ENCODE measurements around the gene ERICH2. TPM values are rescaled to one million over a fixed set of nuclear protein-coding genes. Genes with fewer than 3 reads are reported as not detected.

ERICH2 gene
- total and polyA plus RNA-seq, 2 experiments from 2014 or later: 3.5 TPM; not detected in 1

DNA sequence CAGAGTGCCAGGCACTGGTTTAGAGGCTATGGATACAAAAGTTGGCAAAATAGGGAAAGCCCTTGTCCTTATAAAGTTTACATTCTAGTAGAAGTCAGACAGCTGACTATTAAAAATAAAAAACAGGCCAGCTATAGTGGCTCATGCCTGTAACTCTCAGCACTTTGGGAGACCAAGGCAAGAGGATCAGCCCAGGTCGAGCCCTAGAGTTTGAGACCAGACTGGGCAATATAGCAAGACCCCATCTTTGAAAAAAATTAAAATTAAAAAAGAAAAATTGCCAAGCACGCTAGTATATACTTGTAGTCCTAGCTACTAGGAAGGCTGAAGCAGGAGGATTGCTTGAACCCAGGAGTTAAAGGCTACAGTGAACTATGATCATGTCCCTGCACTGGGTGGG, 12.5 kb downstream of the ERICH2 start (continued):
- no peak for TF ChIP-seq POLR2AphosphoS5 (IDR thresholded peaks at IDR 0.05; ENCODE audit: low read depth)
- no peak for TF ChIP-seq EZH2phosphoT487 (IDR thresholded peaks at IDR 0.05; ENCODE audit: unreplicated experiment)
- TF ChIP-seq, protein P1, sequence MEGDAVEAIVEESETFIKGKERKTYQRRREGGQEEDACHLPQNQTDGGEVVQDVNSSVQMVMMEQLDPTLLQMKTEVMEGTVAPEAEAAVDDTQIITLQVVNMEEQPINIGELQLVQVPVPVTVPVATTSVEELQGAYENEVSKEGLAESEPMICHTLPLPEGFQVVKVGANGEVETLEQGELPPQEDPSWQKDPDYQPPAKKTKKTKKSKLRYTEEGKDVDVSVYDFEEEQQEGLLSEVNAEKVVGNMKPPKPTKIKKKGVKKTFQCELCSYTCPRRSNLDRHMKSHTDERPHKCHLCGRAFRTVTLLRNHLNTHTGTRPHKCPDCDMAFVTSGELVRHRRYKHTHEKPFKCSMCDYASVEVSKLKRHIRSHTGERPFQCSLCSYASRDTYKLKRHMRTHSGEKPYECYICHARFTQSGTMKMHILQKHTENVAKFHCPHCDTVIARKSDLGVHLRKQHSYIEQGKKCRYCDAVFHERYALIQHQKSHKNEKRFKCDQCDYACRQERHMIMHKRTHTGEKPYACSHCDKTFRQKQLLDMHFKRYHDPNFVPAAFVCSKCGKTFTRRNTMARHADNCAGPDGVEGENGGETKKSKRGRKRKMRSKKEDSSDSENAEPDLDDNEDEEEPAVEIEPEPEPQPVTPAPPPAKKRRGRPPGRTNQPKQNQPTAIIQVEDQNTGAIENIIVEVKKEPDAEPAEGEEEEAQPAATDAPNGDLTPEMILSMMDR (conservative IDR thresholded peaks at IDR 0.05; ENCODE audit: low read depth in 2 of 2): no peak
- TF ChIP-seq, protein P2, sequence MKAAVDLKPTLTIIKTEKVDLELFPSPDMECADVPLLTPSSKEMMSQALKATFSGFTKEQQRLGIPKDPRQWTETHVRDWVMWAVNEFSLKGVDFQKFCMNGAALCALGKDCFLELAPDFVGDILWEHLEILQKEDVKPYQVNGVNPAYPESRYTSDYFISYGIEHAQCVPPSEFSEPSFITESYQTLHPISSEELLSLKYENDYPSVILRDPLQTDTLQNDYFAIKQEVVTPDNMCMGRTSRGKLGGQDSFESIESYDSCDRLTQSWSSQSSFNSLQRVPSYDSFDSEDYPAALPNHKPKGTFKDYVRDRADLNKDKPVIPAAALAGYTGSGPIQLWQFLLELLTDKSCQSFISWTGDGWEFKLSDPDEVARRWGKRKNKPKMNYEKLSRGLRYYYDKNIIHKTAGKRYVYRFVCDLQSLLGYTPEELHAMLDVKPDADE (IDR thresholded peaks at IDR 0.05): no peak

DNA sequence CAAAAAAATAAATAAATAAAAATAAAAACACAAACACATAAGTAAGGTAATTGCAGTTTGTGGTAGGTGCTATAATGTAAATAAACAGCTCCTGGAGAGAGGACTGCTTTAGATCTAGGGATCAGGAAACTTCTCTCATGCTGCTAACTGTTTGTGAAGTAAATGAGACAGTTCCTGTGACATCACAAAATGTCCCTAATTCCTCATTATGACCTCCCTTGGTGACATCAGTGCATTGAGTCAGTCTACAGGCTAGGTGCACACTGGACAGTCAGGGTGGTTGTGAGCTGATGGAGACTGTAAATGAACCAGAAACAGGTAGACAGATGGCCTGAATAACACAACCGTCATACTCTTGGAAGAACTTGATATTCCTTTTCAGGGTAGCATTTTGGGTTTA, 13.4 kb downstream of the ERICH2 start:
- H3K4me1 Mint-ChIP-seq: peaks cover 5% of the 10 kb centered on the region; the same call in 2 of the 3 replicates
- no peaks in the 10 kb centered on the region for H3K27me3 Mint-ChIP-seq (ENCODE audit: insufficient read depth, low read depth, poor library complexity)
- H3K36me3 Mint-ChIP-seq (ENCODE audit: low read depth): no peaks in the 10 kb centered on the region
- Histone ChIP-seq H3K9me2 (ENCODE audit: insufficient read depth) (no peaks in the 10 kb centered on the region), H3K27ac (ENCODE audit: low read depth) (no peak overlapping the region), H4K20me1 (replicated peaks; ENCODE audit: insufficient read depth) (no peaks in the 10 kb centered on the region), H3K4me2 (no peak overlapping the region), H3F3A (replicated peaks; ENCODE audit: low read depth) (no peaks in the 10 kb centered on the region), H3K36me3 (ENCODE audit: insufficient read depth) (no peaks in the 10 kb centered on the region), H3K27me3 (ENCODE audit: insufficient read depth) (no peaks in the 10 kb centered on the region), H3K79me2 (replicated peaks; ENCODE audit: insufficient read depth) (no peaks in the 10 kb centered on the region), H2AFZ (no peak overlapping the region), H3K4me3 (no peak overlapping the region), H3K4me1 (ENCODE audit: insufficient read depth) (peaks cover 8% of the 10 kb centered on the region; the same call in 1 of the 2 replicates)
- DNase-seq (ENCODE audit: low spot score): no peak
- no peaks in the 10 kb centered on the region for H3K9me3 Mint-ChIP-seq
- no peak overlapping the region for H3K4me3 Mint-ChIP-seq
- H3K27ac Mint-ChIP-seq: no peak overlapping the region
- no peak for ATAC-seq
- TF ChIP-seq ZNF331 (CRISPR knock-in tag; IDR thresholded peaks at IDR 0.05; ENCODE audit: low read depth) (no peak), NANOG (IDR thresholded peaks at IDR 0.05; ENCODE audit: borderline replicate concordance) (no peak), CREB1 (CRISPR knock-in tag; IDR thresholded peaks at IDR 0.05; ENCODE audit: low read depth) (no peak), EZH2 (IDR thresholded peaks at IDR 0.05; ENCODE audit: low read depth, unreplicated experiment) (no peak), POLR2AphosphoS5 (IDR thresholded peaks at IDR 0.05; ENCODE audit: low read depth) (no peak), ZNF114 (CRISPR knock-in tag; IDR thresholded peaks at IDR 0.05) (no peak), STAT1 (IDR thresholded peaks at IDR 0.05; ENCODE audit: unreplicated experiment) (no peak)
- TF ChIP-seq, protein P3, sequence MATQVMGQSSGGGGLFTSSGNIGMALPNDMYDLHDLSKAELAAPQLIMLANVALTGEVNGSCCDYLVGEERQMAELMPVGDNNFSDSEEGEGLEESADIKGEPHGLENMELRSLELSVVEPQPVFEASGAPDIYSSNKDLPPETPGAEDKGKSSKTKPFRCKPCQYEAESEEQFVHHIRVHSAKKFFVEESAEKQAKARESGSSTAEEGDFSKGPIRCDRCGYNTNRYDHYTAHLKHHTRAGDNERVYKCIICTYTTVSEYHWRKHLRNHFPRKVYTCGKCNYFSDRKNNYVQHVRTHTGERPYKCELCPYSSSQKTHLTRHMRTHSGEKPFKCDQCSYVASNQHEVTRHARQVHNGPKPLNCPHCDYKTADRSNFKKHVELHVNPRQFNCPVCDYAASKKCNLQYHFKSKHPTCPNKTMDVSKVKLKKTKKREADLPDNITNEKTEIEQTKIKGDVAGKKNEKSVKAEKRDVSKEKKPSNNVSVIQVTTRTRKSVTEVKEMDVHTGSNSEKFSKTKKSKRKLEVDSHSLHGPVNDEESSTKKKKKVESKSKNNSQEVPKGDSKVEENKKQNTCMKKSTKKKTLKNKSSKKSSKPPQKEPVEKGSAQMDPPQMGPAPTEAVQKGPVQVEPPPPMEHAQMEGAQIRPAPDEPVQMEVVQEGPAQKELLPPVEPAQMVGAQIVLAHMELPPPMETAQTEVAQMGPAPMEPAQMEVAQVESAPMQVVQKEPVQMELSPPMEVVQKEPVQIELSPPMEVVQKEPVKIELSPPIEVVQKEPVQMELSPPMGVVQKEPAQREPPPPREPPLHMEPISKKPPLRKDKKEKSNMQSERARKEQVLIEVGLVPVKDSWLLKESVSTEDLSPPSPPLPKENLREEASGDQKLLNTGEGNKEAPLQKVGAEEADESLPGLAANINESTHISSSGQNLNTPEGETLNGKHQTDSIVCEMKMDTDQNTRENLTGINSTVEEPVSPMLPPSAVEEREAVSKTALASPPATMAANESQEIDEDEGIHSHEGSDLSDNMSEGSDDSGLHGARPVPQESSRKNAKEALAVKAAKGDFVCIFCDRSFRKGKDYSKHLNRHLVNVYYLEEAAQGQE (IDR thresholded peaks at IDR 0.05; ENCODE audit: unreplicated experiment): no peak
- TF ChIP-seq, protein P4, sequence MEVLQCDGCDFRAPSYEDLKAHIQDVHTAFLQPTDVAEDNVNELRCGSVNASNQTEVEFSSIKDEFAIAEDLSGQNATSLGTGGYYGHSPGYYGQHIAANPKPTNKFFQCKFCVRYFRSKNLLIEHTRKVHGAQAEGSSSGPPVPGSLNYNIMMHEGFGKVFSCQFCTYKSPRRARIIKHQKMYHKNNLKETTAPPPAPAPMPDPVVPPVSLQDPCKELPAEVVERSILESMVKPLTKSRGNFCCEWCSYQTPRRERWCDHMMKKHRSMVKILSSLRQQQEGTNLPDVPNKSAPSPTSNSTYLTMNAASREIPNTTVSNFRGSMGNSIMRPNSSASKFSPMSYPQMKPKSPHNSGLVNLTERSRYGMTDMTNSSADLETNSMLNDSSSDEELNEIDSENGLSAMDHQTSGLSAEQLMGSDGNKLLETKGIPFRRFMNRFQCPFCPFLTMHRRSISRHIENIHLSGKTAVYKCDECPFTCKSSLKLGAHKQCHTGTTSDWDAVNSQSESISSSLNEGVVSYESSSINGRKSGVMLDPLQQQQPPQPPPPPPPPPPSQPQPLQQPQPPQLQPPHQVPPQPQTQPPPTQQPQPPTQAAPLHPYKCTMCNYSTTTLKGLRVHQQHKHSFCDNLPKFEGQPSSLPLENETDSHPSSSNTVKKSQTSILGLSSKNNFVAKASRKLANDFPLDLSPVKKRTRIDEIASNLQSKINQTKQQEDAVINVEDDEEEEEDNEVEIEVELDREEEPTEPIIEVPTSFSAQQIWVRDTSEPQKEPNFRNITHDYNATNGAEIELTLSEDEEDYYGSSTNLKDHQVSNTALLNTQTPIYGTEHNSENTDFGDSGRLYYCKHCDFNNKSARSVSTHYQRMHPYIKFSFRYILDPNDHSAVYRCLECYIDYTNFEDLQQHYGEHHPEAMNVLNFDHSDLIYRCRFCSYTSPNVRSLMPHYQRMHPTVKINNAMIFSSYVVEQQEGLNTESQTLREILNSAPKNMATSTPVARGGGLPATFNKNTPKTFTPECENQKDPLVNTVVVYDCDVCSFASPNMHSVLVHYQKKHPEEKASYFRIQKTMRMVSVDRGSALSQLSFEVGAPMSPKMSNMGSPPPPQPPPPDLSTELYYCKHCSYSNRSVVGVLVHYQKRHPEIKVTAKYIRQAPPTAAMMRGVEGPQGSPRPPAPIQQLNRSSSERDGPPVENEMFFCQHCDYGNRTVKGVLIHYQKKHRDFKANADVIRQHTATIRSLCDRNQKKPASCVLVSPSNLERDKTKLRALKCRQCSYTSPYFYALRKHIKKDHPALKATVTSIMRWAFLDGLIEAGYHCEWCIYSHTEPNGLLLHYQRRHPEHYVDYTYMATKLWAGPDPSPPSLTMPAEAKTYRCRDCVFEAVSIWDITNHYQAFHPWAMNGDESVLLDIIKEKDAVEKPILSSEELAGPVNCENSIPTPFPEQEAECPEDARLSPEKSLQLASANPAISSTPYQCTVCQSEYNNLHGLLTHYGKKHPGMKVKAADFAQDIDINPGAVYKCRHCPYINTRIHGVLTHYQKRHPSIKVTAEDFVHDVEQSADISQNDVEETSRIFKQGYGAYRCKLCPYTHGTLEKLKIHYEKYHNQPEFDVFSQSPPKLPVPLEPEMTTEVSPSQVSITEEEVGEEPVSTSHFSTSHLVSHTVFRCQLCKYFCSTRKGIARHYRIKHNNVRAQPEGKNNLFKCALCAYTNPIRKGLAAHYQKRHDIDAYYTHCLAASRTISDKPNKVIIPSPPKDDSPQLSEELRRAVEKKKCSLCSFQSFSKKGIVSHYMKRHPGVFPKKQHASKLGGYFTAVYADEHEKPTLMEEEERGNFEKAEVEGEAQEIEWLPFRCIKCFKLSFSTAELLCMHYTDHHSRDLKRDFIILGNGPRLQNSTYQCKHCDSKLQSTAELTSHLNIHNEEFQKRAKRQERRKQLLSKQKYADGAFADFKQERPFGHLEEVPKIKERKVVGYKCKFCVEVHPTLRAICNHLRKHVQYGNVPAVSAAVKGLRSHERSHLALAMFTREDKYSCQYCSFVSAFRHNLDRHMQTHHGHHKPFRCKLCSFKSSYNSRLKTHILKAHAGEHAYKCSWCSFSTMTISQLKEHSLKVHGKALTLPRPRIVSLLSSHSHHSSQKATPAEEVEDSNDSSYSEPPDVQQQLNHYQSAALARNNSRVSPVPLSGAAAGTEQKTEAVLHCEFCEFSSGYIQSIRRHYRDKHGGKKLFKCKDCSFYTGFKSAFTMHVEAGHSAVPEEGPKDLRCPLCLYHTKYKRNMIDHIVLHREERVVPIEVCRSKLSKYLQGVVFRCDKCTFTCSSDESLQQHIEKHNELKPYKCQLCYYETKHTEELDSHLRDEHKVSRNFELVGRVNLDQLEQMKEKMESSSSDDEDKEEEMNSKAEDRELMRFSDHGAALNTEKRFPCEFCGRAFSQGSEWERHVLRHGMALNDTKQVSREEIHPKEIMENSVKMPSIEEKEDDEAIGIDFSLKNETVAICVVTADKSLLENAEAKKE (CRISPR knock-in tag; IDR thresholded peaks at IDR 0.05): no peak
